PC-9 (cell line): Measurements from ENCODE around the gene PUM2.

Experiments
- EZH2 ChIP-seq: fragments of 200-600 bp; sonication (generic); IDR thresholded peaks from 2 replicates; pipeline ENCODE4 v1.8.0; 2017; ENCODE audit warnings: antibody characterized with exemption, low read depth
- TF ChIP-seq, protein P1 (sequence below): fragments of 200-600 bp; sonication (generic); conservative IDR thresholded peaks from 2 replicates; pipeline ENCODE4 v1.6.1; 2017; ENCODE audit warnings: mixed run types, antibody characterized with exemption, mild to moderate bottlenecking, moderate library complexity

DNA sequence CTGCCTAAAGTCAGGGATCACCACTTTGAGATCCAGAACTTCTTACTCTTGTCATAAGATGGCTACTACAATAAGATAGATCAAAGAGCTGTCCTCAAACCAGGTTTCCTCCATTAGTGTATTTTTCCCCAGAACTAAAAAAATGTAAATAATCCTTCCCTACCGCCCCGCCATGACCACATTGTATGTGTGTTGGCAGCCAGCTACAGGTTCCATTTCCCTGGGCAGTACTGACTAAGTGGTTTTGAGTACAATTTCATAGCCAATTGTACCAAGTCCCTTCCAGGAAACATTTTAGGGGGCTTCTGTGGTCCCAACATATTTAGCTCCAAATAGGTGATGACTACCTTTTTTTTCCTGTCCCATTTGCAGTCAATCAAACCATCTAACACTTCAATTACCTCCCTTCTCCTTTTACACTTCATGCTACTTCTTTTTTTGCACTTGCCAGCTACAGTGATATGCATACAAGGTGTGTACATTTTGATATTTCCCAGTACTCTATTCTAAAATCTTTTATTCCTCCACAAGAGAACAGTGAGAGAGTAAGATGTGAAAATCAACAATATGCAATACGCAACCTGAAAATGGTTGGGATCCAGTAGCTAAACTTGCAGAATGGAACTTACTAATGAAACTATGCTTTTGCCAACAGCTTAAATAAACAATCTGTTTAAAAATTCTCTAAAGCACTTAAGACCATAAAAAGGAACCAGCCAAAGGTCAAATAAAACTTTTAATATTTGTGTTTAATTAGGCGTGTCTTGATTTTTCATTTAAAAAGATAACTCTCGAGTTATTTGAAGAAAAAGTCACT is 3.9 kb downstream of the PUM2 start:
- TF ChIP-seq, protein P1, sequence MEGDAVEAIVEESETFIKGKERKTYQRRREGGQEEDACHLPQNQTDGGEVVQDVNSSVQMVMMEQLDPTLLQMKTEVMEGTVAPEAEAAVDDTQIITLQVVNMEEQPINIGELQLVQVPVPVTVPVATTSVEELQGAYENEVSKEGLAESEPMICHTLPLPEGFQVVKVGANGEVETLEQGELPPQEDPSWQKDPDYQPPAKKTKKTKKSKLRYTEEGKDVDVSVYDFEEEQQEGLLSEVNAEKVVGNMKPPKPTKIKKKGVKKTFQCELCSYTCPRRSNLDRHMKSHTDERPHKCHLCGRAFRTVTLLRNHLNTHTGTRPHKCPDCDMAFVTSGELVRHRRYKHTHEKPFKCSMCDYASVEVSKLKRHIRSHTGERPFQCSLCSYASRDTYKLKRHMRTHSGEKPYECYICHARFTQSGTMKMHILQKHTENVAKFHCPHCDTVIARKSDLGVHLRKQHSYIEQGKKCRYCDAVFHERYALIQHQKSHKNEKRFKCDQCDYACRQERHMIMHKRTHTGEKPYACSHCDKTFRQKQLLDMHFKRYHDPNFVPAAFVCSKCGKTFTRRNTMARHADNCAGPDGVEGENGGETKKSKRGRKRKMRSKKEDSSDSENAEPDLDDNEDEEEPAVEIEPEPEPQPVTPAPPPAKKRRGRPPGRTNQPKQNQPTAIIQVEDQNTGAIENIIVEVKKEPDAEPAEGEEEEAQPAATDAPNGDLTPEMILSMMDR: no peak
- no peak for TF ChIP-seq EZH2
